Stimulated activated CD8-positive, alpha-beta memory T cell treated with anti-CD3 and anti-CD28 coated beads, Interleukin-7, amount 100 ng/mL, for 4 hours (primary cell): Measurements from ENCODE around the gene ATG9A.
"Not testable (repeated sequence)": the region's sequence is repeated elsewhere in the genome, so short reads cannot be mapped to it uniquely, and the experiment has no call there.

Experiments
- DNase-seq, 2 donors: peaks; one replicate each; pipeline ENCODE4 v3.0.0-alpha.2; 2020; ENCODE audit warnings: low read depth in 2 of 2

Gene ATG9A

GRCh38 chr2:219205981-219206327, 23.5 kb downstream of the ATG9A start:
- DNase-seq = no peak

DNA sequence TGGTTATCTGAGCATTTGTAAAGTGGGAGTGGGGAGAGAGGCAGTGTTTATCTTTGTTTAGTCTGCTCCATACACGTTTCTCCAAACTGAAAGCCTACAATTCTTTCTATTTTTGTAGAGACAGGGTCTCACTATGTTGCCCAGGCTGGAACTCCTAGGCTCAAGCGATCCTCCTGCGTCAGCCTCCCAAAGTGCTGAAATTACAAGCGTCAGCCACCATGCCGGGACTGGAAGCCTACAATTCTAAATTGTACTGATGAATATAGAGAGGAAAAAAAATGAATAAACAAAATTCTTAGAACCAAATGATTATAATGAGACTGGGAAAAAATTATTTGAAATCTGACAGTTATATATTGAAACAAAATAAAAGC, 24.3 kb downstream of the ATG9A start:
- DNase-seq = no peak

DNA sequence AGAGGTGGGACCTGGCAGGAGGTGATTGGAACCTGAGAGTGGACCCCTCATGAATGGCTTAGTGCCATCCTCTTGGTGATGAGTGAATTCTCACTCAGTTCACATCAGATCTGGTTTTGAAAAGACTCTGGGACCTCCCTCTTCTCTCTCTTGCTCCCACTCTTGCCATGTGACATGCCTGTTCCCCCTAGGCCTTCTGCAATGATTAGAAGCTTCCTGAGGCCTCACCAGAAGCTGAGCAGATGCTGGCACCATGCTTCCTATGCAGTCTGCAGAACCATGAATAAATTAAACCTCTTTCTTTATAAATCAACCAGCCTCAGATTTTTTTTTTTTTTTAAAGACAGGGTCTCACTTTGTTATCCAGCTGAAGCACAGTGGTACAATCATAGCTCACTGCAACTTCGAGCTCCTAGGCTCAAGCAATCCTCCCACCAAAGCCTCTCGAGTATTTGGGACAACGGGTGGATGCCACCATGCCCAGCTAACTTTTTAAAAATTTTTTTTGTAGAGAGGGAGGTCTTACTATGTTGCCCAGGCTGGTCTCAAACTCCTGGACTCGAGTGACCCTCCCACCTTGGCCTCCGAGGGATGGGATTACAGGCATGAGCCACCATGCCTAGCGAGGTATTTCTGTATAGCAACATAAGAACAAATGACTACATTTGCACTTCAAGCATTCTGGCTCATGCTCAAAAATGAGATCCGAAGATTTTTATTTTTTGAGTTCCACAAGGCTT, 24.8 kb downstream of the ATG9A start:
- no peak for DNase-seq

DNA sequence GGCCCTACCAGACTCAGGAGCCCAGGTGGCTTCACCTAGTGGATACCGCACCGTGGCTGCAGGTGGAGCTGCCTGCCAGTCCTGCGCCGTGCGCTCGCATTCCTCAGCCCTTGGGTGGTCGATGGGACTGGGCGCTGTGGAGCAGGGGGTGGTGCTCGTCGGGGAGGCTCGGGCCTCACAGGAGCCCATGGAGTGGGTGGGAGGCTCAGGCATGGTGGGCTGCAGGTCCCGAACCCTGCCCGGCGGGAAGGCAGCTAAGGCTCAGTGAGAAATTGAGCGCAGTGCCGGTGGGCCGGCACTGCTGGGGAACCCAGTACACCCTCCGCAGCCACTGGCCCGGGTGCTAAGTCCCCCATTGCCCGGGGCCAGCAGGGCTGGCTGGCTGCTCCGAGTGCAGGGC, 28.1 kb downstream of the ATG9A start:
- DNase-seq = not testable (repeated sequence)

DNA sequence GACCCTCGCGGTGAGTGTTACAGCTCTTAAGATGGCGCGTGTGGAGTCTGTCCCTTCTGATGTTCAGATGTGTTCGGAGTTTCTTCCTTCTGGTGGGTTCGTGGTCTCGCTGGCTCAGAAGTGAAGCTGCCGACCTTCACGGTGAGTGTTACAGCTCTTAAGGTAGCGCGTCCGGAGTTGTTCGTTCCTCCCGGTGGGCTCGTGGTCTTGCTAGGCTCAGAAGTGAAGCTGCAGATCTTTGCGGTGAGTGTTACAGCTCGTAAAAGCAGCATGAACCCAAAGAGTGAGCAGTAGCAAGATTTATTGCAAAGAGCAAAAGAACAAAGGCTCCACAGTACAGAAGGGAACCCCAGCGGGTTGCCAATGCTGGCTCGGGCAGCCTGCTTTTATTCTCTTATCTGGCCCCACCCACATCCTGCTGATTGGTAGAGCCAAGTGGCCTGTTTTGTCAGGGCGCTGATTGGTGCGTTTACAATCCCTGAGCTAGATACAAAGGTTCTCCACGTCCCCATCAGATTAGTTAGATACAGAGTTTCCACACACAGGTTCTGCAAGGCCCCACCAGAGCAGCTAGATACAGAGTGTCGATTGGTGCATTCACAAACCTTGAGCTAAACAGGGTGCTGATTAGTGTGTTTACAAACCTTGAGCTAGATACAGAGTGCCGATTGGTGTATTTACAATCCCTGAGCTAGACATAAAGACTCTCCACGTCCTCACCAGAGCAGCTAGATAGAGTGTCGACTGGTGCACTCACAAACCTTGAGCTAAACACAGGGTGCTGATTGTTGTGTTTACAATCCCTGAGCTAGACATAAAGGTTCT, 28.7 kb downstream of the ATG9A start:
- not testable (repeated sequence) for DNase-seq

DNA sequence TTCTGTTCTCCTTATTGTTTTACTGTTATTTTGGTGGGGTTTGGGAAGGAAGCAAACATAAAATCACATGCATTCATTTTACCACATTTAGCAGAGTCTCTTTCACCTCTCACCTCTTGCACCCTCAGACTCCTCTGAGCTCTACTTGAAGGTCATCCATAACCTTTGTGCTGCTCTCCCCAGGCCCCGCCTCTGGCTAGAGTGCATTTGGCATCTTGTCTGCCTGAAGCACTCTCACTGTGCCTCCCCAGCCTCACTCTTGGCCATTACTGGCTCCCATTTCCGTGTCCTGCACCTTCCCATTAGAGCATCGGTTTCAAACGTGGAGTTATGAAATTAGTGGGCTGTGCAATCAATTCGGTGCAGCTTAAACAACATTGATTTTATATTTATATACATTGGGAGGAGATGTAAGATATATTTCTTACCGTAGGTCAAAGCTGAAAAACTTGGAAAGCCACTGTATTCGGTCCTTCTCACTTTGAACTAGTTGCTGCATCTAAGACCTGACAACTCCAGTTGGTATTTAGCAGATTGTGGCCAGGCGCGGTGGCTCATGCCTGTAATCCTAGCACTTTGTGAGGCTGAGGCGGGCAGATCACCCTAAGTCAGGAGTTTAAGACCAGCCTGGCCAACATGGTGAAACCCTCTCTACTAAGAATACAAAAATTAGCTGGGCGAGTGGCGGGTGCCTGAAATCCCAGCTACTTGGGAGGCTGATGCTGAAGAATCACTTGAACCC, 29.8 kb downstream of the ATG9A start:
- no peak for DNase-seq

- no peak for DNase-seq
Observed at GRCh38 chr2:219198974-219199373, 30.5 kb downstream of the ATG9A start.

DNA sequence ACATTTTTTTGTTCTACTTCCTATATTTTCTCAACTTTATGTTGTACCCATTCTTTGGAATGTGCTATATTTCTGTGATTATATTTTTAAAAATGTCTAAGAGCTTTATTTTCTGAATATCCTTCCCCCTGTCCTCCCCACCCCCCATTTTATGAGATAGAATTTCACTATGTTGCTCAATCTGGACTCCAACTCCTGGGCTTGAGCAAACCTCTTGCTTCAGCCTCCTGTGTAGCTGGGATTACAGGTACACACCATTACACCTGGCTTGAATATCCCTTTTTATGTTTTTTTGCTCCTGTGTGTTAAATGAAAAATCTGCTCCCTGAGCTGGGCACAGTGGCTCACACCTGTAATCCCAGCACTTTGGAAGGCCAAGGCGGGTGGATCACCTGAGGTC, 32.0 kb downstream of the ATG9A start:
- no peak for DNase-seq

DNA sequence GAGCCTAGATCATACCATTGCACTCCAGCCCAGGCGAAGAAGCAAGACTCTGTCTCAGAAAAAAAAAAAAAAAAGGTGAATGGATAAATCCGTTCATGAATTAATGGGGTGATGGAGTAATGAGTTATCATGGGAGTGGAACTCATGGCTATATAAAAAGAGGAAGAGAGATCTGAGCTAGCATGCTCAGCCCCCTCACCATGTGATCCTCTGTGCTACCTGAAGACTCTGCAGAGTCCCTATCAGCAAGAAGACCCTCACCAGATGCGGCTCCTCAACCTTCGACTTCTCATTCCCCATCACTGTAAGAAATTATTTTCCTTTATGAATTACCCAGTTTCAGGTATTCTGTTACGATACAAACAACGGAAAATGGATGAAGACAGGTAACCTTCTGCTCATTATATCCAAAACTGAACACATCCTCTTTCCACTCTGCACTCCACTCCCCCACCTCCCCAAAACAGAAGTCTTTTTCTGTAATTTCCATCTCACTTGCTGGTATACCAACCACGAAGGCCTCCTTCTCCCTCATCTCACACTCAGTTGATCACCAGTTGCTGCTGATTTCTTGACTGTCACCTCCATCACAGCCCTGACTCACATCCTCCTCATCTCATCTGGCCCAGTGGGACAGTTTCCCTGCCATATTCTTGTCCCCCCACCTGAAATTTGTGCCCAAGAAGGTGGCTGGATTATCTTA, 42.5 kb downstream of the ATG9A start:
- DNase-seq = no peak

- DNase-seq = no peak
Observed at GRCh38 chr2:219184121-219184520, 45.3 kb downstream of the ATG9A start.

DNA sequence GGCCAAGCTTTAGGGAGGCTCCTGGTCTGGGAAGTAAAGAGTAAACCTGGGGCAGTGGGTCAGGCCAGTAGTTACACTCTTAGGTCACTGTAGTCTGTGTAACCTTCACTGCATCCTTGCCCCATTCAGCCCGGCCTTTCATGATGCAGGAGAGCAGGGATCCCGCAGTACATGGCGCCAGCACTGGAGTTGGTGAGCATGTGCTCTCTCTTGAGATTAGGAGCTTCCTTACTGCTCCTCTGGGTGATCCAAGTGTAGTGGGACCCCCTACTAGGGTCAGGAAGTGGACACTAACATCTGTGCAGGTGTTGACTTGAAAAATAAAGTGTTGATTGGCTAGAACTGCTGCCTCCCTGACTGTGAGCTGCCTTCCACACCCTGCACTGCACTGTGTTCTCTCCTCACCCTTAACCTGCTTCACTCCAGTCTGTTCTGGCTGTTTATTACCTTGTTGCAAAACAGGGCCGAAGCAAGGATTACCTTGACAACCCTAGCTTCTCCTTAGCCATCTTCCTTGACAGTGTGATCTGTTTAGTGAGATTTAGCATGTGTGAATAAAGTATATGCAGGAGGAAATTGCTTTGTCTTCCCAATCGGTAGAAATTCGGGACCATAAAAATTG, 46.2 kb downstream of the ATG9A start:
- no peak for DNase-seq

DNA sequence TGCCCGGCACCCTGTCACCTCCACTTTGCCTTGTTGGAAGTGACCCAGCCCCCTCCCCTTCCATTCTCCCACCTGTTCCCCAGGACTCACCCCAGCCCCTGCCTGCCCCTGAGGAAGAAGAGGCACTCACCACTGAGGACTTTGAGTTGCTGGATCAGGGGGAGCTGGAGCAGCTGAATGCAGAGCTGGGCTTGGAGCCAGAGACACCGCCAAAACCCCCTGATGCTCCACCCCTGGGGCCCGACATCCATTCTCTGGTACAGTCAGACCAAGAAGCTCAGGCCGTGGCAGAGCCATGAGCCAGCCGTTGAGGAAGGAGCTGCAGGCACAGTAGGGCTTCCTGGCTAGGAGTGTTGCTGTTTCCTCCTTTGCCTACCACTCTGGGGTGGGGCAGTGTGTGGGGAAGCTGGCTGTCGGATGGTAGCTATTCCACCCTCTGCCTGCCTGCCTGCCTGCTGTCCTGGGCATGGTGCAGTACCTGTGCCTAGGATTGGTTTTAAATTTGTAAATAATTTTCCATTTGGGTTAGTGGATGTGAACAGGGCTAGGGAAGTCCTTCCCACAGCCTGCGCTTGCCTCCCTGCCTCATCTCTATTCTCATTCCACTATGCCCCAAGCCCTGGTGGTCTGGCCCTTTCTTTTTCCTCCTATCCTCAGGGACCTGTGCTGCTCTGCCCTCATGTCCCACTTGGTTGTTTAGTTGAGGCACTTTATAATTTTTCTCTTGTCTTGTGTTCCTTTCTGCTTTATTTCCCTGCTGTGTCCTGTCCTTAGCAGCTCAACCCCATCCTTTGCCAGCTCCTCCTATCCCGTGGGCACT, 46.9 kb downstream of the ATG9A start:
- no peak for DNase-seq

- no peak for DNase-seq
Observed at GRCh38 chr2:219181531-219181930, 47.9 kb downstream of the ATG9A start.

- DNase-seq = no peak
Observed at GRCh38 chr2:219180961-219181360, 48.5 kb downstream of the ATG9A start.

GRCh38 chr2:219179601-219180465, 49.6 kb downstream of the ATG9A start:
- no peak for DNase-seq

DNA sequence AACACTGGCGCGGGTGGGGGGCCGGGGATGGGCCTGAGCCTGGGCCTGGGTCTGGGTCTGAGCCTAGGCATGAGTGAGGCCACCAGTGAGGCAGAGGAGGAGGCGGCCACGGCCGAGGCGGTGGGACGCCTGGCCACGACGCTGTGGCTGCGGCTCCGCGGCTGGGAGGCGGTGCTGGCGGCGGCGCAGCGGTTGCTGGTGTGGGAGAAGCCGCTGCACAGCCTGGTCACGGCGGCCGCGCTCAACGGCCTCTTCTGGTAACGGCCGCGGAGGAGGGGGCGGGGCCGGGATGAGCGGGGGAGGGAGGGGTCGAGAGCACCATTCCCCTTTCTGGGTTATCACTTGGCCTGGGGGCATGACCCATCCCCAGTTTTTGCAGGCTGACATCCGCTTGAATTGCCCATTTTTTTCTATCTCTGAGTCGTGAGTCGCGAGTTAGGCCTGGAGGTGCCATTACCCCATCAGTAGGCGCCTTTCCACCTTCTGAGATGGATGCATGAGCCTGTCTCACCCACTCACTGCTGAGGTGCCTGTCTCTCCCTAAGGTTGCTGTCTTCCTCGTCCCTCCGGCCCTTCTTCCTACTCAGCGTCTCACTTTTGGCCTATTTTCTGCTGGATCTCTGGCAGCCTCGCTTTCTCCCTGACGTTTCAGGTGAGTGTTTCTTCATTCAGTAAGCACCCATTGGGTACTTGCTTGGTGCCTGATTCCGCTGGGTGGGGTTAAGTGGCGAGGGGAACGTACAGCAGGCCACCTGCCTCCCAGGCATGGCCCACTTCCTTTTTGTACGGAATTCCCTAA, 50.9 kb downstream of the ATG9A start:
- DNase-seq = peak in 1 of 2 donors; percentile 36

DNA sequence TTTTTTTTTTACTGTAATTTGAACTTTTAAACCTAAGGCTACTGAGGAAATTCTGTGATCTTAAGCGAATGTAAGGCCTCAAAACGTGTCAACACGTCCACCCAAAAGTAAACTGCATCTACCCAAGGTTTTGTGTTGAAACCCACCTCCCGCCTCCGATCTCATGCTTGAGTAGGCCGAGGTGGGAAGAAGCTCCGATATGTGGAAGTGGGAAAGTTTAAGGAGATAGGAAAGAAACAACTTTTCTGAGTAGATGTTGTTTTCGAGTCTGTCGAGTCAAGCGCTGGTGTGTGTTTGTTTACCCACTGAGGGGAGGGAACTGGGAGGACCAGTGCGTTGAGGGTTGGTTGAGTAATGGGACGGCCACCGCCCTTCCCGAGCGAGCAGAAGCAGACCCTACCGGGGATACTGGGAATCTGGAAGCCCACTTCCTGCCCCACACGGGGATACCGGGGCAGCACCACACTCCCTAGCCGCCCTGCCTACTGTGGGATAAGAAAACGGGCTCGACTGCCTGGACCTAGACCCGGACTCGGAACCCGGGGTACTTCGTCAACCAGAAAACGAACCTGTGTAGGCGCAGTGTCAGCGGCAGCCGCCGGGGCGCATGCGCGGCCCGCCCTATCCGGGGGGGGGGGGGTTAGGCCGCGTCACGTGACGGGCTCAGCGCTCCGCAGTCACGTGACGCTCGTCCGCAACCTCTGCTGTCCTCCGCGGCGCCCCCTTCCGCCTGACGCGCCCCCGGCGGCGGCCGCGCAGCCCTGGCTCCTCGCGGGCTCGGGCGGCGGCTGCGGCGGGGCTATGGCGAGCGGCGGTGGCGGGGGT, 51.7 kb downstream of the ATG9A start, which contains the start of gene RETREG2:
Gene RETREG2, plus strand, starts transcription at position 724 of the 825 bp plus-strand sequence. Its CDS starts 78 bp downstream, at position 802.
- peak; percentile 56 to 77 for DNase-seq
